Gastroesophageal sphincter (tissue), 4 donors: Measurements from ENCODE around the gene OR13A1. TPM values are rescaled to one million over a fixed set of nuclear protein-coding genes. Genes with fewer than 3 reads are reported as not detected.
"Not testable (repeated sequence)": the region's sequence is repeated elsewhere in the genome, so short reads cannot be mapped to it uniquely, and the experiment has no call there.

ENCODE experiments used
- ATAC-seq: fragments of 150-250 bp; one replicate; pipeline ENCODE4 v1.9.1; 2016; ENCODE audit warnings: mild to moderate bottlenecking, moderate library complexity
- H3K27ac ChIP-seq, 4 donors: fragments of 200-600 bp; sonication (generic) in 3 of 4; 1 replicate in 3 of 4; 2 replicates in 1 of 4; pipeline ENCODE4 v1.5.1; 2016 to 2019
- H3K27me3 ChIP-seq: fragments of 200-600 bp; sonication (generic); one replicate; pipeline ENCODE4 v1.5.1; 2019
- H3K36me3 ChIP-seq, 2 donors: fragments of 200-600 bp; sonication (generic); one replicate each; pipeline ENCODE4 v1.5.1; 2019; ENCODE audit warnings: control low read depth in 1 of 2
- H3K4me1 ChIP-seq, 3 donors: fragments of 200-600 bp; sonication (generic); 1 replicate in 2 of 3; 2 replicates in 1 of 3; pipeline ENCODE4 v1.5.1; 2016 to 2019; ENCODE audit warnings: control low read depth in 2 of 3
- H3K4me3 ChIP-seq, 2 donors: fragments of 200-600 bp; sonication (generic); one replicate each; pipeline ENCODE4 v1.5.1; 2019; ENCODE audit warnings: mild to moderate bottlenecking in 1 of 2, moderate library complexity in 1 of 2
- H3K9me3 ChIP-seq, 3 donors: fragments of 200-600 bp; sonication (generic); one replicate each; pipeline ENCODE4 v1.5.1; 2017 to 2019; ENCODE audit warnings: control low read depth in 2 of 3
- CTCF ChIP-seq, 4 experiments: fragments of 200-600 bp in 2 of 4; fragments of 450-650 bp in 2 of 4; sonication (generic) in 1 of 4; IDR thresholded peaks; one replicate each; pipeline ENCODE4 v1.5.1; 2017 to 2019; ENCODE audit warnings: antibody characterized with exemption in 4 of 4, mild to moderate bottlenecking in 2 of 4, moderate library complexity in 2 of 4
- EP300 ChIP-seq: sonication (generic); formaldehyde crosslinking; IDR thresholded peaks from one replicate; pipeline ENCODE4 v1.6.1; 2017; ENCODE audit warnings: antibody characterized with exemption, mild to moderate bottlenecking
- POLR2A ChIP-seq, 2 donors: fragments of 450-650 bp; IDR thresholded peaks; one replicate each; pipeline ENCODE4 v1.6.1; 2017; ENCODE audit warnings: antibody characterized with exemption in 2 of 2, mild to moderate bottlenecking in 2 of 2, moderate library complexity in 1 of 2
- POLR2AphosphoS5 ChIP-seq: sonication (generic); formaldehyde crosslinking; IDR thresholded peaks from one replicate; pipeline ENCODE4 v1.6.1; 2017; ENCODE audit warnings: antibody characterized with exemption
- WGBS, 2 donors: methylation state at CpG; one replicate each; pipeline ENCODE4 v1.1.5; 2018; ENCODE audit warnings: low coverage in 1 of 2; 5-methylcytosine and 5-hydroxymethylcytosine counted together
- total RNA-seq, 4 donors: library from RNA; depleted of rRNA; stranded (reverse); fragments of >200 nt; gene quantifications; one replicate each; pipeline ENCODE4 v1.1.0, GENCODE V29; 2016

OR13A1 gene
- total RNA-seq, 4 donors from 2014 or later = not detected

GRCh38 chr10:45346652-45347335 is 31.4 kb upstream of the OR13A1 start:
- H3K4me1 ChIP-seq, H3K27me3 ChIP-seq, H3K36me3 ChIP-seq, H3K27ac ChIP-seq, H3K4me3 ChIP-seq, ATAC-seq: not testable (repeated sequence)
- WGBS, 2 donors = no CpG with 5 or more reads among the region's 24 CpGs
- H3K9me3 ChIP-seq = peaks cover 0 to 28% (median 0%) of the 10 kb centered on the region in 3 donors

GRCh38 chr10:45340420-45340819 is 25.0 kb upstream of the OR13A1 start:
- ATAC-seq, H3K27me3 ChIP-seq, H3K36me3 ChIP-seq, H3K4me3 ChIP-seq, H3K27ac ChIP-seq, H3K4me1 ChIP-seq: not testable (repeated sequence)
- 75 to 83% methylated on average over 1 to 4 of the region's 4 CpGs for WGBS, 2 donors
- H3K9me3 ChIP-seq = peaks cover 0 to 35% (median 0%) of the 10 kb centered on the region in 3 donors

- Histone ChIP-seq H3K4me1 (no peaks in the 10 kb centered on the region), H3K27me3 (peaks cover under 1% of the 10 kb centered on the region), H3K27ac (no peak overlapping the region), H3K9me3 (peaks cover 0 to 35% (median 0%) of the 10 kb centered on the region in 3 donors), H3K36me3 (no peaks in the 10 kb centered on the region), H3K4me3 (no peak overlapping the region)
- TF ChIP-seq POLR2AphosphoS5 (no peak), POLR2A (IDR thresholded peaks at IDR 0.05) (no peak), EP300 (no peak), CTCF (IDR thresholded peaks at IDR 0.05) (no peak)
- ATAC-seq = no peak
- 100% methylated on average over 1 of the region's 1 CpG; no CpG with 5 or more reads in 1 of the 2 donors for WGBS, 2 donors
These were observed 24.5 kb upstream of the OR13A1 start for GRCh38 chr10:45339894-45340293.

GRCh38 chr10:45331824-45332223 is 16.4 kb upstream of the OR13A1 start:
- H3K27me3 ChIP-seq = peaks cover 19% of the 10 kb centered on the region
- peaks cover 0 to 14% (median 0%) of the 10 kb centered on the region in 3 donors for H3K9me3 ChIP-seq
- not testable (repeated sequence) for H3K27ac ChIP-seq, H3K4me3 ChIP-seq, H3K36me3 ChIP-seq, ATAC-seq, H3K4me1 ChIP-seq
- WGBS, 2 donors = 83 to 95% methylated on average over 3 of the region's 3 CpGs

- peaks cover 0 to 24% (median 0%) of the 10 kb centered on the region in 3 donors for H3K9me3 ChIP-seq
- H3K36me3 ChIP-seq, H3K27me3 ChIP-seq, H3K4me3 ChIP-seq, H3K27ac ChIP-seq, H3K4me1 ChIP-seq, ATAC-seq: not testable (repeated sequence)
- WGBS, 2 donors = 100% methylated on average over 1 of the region's 1 CpG; no CpG with 5 or more reads in 1 of the 2 donors
These were observed 11.5 kb upstream of the OR13A1 start for GRCh38 chr10:45326864-45327263.

GRCh38 chr10:45325116-45325515 is 9.7 kb upstream of the OR13A1 start:
- Histone ChIP-seq H3K27ac (no peak overlapping the region), H3K4me3 (no peak overlapping the region), H3K27me3 (no peaks in the 10 kb centered on the region), H3K9me3 (peaks cover 0 to 33% (median 0%) of the 10 kb centered on the region in 3 donors), H3K4me1 (no peaks in the 10 kb centered on the region), H3K36me3 (no peaks in the 10 kb centered on the region)
- 71 to 78% methylated on average over 1 of the region's 1 CpG for WGBS, 2 donors
- TF ChIP-seq CTCF (IDR thresholded peaks at IDR 0.05) (no peak), EP300 (no peak), POLR2A (IDR thresholded peaks at IDR 0.05) (no peak), POLR2AphosphoS5 (no peak)
- no peak for ATAC-seq

- Histone ChIP-seq H3K9me3 (peaks cover 0 to 27% (median 0%) of the 10 kb centered on the region in 3 donors), H3K36me3 (no peaks in the 10 kb centered on the region), H3K4me3 (no peak overlapping the region), H3K4me1 (no peaks in the 10 kb centered on the region), H3K27me3 (no peaks in the 10 kb centered on the region), H3K27ac (no peak overlapping the region)
- no peak for ATAC-seq
- 86 to 100% methylated on average over 1 to 2 of the region's 2 CpGs for WGBS, 2 donors
- no peak for TF ChIP-seq POLR2A (IDR thresholded peaks at IDR 0.05)
- no peak for TF ChIP-seq CTCF (IDR thresholded peaks at IDR 0.05)
- TF ChIP-seq EP300 = no peak
- no peak for TF ChIP-seq POLR2AphosphoS5
These were observed 4.3 kb upstream of the OR13A1 start for GRCh38 chr10:45319702-45320101.
